ENCODE data around the gene WWP2. TPM values are rescaled to one million over a fixed set of nuclear protein-coding genes. Genes with fewer than 3 reads are reported as not detected.
"Not testable (repeated sequence)": the region's sequence is repeated elsewhere in the genome, so short reads cannot be mapped to it uniquely, and the experiment has no call there.

WWP2 gene
- total RNA-seq (ENCODE audit: insufficient read depth, low replicate concordance): 8.4 TPM

DNA sequence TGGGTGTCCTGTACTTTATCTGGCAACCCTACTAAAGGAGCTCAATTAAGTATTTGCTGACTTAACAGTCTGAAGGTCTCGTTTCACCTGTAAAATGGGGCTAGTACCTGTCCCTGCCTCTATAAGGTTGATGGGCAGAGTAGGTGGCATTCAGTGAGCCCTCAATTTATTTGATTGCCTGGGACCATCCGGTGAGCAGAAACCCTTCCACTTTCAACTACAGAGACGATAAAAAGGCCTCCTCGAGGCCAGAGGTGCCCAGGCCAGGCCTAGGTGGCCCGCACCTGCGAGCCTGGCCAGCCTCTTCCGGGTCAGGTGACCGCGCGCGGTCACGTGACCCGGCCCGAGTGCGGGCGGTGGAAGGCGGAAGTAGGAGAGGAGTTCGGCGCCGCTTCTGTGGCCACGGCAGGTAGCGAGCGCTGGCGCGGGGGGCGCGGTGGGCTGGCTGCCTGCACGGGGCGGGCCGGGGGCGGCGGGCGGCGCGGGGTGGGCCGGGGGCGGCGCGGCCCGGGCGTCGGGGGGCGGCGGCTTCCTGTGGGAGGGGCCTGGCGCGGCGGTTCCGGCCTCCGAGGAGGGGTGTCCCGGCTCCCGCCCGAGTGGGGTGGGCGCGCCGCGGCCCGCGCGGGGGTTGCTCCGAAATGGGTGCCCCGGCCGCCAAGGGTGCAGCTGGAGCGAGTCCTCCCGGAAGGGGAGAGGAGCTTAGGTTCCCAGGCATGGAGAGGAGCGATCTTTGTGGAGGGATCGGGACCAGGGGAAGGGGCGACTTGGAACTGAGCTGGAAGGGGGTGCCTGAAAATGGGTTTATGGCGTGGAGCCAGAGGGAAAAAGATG is at the start of gene WWP2:
Gene WWP2, plus strand, starts transcription at position 350 of the 831 bp plus-strand sequence. CDS start 24,679 bp downstream, outside the sequence.
- peak; percentile 68 for DNase-seq (ENCODE audit: low spot score)

DNA sequence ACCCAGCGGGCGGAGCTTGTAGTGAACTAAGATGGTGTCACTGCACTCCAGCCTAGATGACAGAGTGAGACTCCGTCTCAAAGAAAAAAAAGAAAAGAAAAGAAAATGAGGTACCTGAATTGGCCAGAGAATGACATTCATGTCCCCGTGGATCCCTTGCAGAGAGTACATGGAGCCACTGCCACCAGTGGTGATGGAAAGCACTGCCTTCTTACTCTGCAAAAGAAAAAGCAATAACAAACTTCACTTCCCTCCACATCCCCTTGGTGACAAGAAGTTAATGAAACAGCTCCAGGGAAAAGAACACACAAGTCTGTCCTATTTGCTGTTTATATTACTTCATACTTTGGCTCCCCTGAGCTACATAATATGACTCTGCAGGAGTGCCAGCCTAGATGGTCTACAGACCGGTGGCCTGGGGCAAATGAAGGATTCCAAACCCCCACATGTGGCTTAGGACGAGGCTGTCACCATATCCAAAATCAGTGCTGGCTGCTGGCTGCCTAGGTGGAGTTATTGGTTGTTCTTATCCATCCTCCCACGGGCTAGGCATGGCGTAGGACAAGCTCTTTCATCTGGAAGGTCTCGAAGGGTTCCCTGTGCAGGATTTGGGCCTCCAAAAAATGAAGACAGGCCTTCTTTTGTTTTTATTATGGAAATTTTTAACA is 49.1 kb upstream of the WWP2 start:
- no peak for DNase-seq (ENCODE audit: low spot score)

GRCh38 chr16:69717066-69717465 is 45.1 kb upstream of the WWP2 start:
- DNase-seq (ENCODE audit: low spot score): no peak

DNA sequence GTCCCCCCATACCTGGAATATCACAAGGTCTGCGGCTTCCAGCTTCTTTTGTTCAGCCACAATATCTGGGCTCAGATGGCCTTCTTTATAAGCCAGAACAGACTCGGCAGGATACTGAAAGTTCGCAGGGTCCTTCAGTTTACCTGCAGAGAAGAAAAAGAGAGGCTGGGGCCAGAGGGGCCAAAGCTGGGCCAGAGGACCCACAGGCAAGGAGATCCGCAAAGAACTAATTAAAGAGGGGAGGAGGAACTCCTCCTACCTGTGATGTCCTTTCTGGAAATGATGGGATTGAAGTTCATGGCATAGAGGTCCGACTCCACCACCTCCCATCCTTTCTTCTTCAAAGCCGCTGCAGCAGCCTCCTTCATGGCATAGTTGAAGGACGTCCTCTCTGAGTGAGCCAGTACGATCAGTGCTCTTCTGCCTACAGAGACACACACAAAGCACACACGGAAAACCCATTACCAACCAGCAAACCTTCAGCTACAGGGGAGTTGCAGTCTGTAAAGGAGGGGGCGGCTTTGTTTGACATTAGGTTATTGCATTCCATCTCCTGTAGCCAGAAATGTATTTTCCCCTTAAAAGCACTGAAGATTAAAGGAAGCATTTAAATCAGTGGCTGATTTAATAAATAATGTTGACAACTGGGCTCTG is 43.9 kb upstream of the WWP2 start:
- DNase-seq (ENCODE audit: low spot score): no peak

GRCh38 chr16:69720822-69721430 is 41.2 kb upstream of the WWP2 start:
- DNase-seq (ENCODE audit: low spot score): no peak

GRCh38 chr16:69721441-69721957 is 40.6 kb upstream of the WWP2 start:
- DNase-seq (ENCODE audit: low spot score): no peak

GRCh38 chr16:69724414-69724873 is 37.7 kb upstream of the WWP2 start:
- DNase-seq (ENCODE audit: low spot score): no peak

DNA sequence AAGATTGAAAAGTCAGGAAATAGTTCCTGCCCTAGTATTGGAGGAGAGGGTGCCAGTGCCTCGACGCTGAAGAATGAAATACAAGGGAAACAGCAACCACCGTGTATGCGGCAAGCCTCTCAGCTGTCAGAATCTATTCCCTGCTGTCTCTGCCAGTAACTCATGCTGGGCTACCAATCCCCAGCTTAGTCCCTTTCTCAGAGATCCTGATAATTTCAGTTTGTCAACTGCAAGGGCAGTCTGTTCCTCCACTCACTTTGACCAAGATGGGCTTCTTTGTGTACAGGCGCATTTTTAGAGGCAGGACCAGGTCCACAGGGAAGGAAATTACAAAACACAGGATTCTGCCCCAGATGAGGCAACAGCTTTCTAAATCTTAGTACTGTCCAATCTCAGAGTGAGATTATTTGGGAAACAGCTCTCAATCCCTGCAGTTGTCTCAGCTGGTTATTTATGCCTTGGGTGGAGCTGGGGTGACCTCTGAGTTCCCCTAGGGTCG is 37.1 kb upstream of the WWP2 start:
- no peak for DNase-seq (ENCODE audit: low spot score)

GRCh38 chr16:69725480-69726312 is 36.4 kb upstream of the WWP2 start:
- DNase-seq (ENCODE audit: low spot score): no peak

- DNase-seq (ENCODE audit: low spot score): peak; percentile 90
Measured at GRCh38 chr16:69726313-69727060, 35.6 kb upstream of the WWP2 start, which contains the start of gene NQO1. NQO1 (minus strand) TSS chr16:69726560; CDS start chr16:69726439, 121 bp downstream.

GRCh38 chr16:69727916-69728270 is 34.2 kb upstream of the WWP2 start:
- DNase-seq (ENCODE audit: low spot score): no peak

GRCh38 chr16:69729030-69729429 is 33.1 kb upstream of the WWP2 start:
- DNase-seq (ENCODE audit: low spot score): not testable (repeated sequence)

DNA sequence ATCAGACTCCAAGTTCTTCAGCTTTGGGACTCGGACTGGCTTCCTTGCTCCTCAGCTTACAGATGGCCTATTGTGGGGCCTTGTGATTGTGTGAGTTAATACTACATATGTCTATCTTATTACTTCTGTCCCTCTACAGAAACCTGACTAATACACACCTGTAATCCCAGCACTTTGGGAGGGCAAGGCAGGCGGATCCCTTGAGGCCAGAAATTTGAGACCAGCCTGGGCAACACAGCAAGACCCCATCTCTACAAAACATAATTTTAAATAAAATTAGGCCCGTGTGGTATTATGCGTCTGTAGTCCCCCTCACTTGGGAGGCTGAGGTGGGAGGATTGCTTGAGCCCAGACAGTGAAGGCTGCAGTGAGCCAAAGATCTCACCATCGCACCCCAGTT is 30.9 kb upstream of the WWP2 start:
- not testable (repeated sequence) for DNase-seq (ENCODE audit: low spot score)

- DNase-seq (ENCODE audit: low spot score): no peak
Measured at GRCh38 chr16:69732101-69732500, 30.0 kb upstream of the WWP2 start.

GRCh38 chr16:69741519-69741918 is 20.6 kb upstream of the WWP2 start:
- DNase-seq (ENCODE audit: low spot score): no peak

DNA sequence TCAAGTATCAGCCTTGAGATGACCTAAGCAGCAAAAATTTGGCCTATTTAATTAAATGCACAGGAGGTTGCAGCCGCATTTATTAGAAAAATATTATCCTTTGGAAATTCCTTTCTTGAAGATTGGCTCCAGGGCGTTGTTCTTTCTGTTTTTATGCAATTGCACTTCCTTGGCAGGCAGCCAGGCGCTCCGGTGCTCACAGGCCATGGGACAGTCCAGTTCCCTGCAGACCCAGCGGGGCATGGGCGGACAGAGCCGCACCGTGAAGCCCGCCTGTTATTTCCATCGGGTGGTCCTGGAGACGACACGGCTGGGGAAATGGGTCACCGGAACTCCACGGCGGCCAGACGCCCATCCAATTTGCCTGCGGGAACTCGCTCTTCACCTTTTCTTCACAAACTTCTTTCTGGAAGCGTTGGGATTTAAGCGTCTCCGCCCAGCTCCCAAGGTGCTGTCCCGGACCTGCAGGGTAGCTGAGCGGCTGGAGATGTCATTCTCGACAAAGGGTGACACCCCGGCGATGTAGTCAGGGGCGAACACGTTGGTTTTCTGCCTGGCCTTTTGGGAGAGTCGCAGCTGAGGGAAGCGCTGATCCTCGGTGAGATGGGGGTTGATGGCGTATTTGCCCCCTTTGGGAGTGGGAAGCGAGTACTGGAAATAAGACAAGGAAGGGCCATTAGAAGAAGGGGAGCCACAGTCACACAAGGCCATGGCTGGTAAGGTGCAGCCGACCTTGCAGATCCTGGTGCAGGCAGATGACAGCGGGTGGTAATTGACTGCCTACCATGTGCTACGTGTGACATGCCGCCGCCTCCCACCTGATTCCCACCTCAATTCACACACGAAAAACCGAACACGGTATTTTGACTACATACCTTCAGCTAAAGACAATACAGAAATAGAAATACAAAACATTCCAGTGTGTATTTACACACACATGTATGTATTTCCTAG is 19.9 kb upstream of the WWP2 start:
- peak; percentile 30 for DNase-seq (ENCODE audit: low spot score)

- no peak for DNase-seq (ENCODE audit: low spot score)
Measured at GRCh38 chr16:69744363-69745231, 17.5 kb upstream of the WWP2 start.

GRCh38 chr16:69745232-69745612 is 16.9 kb upstream of the WWP2 start:
- no peak for DNase-seq (ENCODE audit: low spot score)
